Measurements from ENCODE around the gene TGFB1I1. TPM values are rescaled to one million over a fixed set of nuclear protein-coding genes. Genes with fewer than 3 reads are reported as not detected.

Gene TGFB1I1
- total RNA-seq, 1 experiment from 2014 or later: 8.7 TPM

GRCh38 chr16:31464348-31464769 is 7.6 kb upstream of the TGFB1I1 start:
- no peak overlapping the region for H3K4me3 ChIP-seq (replicated peaks in 1 of 2; ENCODE audit: low read depth in 1 of 2, low read length in 2 of 2)
- ATAC-seq (no peak), DNase-seq (ENCODE audit: low read depth, low spot score) (no peak)
- no peaks in the 10 kb centered on the region for H4K20me1 ChIP-seq (ENCODE audit: insufficient read depth)
- H3K9me2 ChIP-seq (ENCODE audit: insufficient read depth): no peaks in the 10 kb centered on the region
- H3K9ac ChIP-seq (ENCODE audit: low read length): no peak overlapping the region
- no peak for TF ChIP-seq ZFX (IDR thresholded peaks at IDR 0.05)
- TF ChIP-seq POLR2A (IDR thresholded peaks at IDR 0.05; ENCODE audit: borderline replicate concordance, extremely low read depth, insufficient read depth, insufficient read length): no peak
- no peak for TF ChIP-seq EZH2phosphoT487 (IDR thresholded peaks at IDR 0.05; ENCODE audit: borderline replicate concordance)
- no peak for TF ChIP-seq POLR2AphosphoS5 (IDR thresholded peaks at IDR 0.05; ENCODE audit: low read depth, low read length)
- no peak for TF ChIP-seq TCF7L2 (IDR thresholded peaks at IDR 0.05; ENCODE audit: borderline replicate concordance, extremely low read depth, insufficient read depth, insufficient read length)
- no peak for TF ChIP-seq CEBPB (IDR thresholded peaks at IDR 0.05; ENCODE audit: low read depth)
- TF ChIP-seq EZH2 (IDR thresholded peaks at IDR 0.05): no peak
- TF ChIP-seq, protein P1, sequence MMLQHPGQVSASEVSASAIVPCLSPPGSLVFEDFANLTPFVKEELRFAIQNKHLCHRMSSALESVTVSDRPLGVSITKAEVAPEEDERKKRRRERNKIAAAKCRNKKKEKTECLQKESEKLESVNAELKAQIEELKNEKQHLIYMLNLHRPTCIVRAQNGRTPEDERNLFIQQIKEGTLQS (IDR thresholded peaks at IDR 0.05): no peak
- no peak for TF ChIP-seq SIN3A (IDR thresholded peaks at IDR 0.05; ENCODE audit: low read depth)
- TF ChIP-seq MAX (IDR thresholded peaks at IDR 0.05): no peak
- TF ChIP-seq EGR1 (IDR thresholded peaks at IDR 0.05; ENCODE audit: low read depth): no peak
- TF ChIP-seq CTCF (IDR thresholded peaks at IDR 0.05 in 2 of 3, conservative IDR thresholded peaks at IDR 0.05 in 1 of 3; ENCODE audit: borderline replicate concordance in 1 of 3, insufficient read depth in 1 of 3, low read depth in 2 of 3, low read length in 2 of 3): no peak
- no peak for TF ChIP-seq ZNF274 (IDR thresholded peaks at IDR 0.05; ENCODE audit: low read depth, low read length)
- no peak for TF ChIP-seq FOSL1 (IDR thresholded peaks at IDR 0.05; ENCODE audit: low read depth)
- intact Hi-C loops (cut with micrococcal nuclease): no loop called here
- H2AFZ ChIP-seq (ENCODE audit: low read depth, low read length, poor library complexity, severe bottlenecking): no peak overlapping the region
- H3K4me2 ChIP-seq (ENCODE audit: low read length): no peak overlapping the region
- ChIA-PET RAD21 (ENCODE audit: low non-redundant PET in 1 of 2, low total read pairs in 2 of 2, uncharacterized antibody in 2 of 2, unreplicated experiment in 2 of 2) (no interaction called here), POLR2A (no interaction called here), CTCF (no interaction called here)
- peaks cover 0 to 14% of the 10 kb centered on the region in 2 experiments; a peak in 2 of 4 replicates for H3K4me1 ChIP-seq (ENCODE audit: control insufficient read depth in 1 of 2, insufficient read depth in 2 of 2, low read length in 2 of 2)
- H3K36me3 ChIP-seq (ENCODE audit: control insufficient read depth in 1 of 2, insufficient read depth in 2 of 2, low read length in 2 of 2): no peaks in the 10 kb centered on the region
- no peaks in the 10 kb centered on the region for H3K79me2 ChIP-seq (ENCODE audit: insufficient read depth, low read length)
- H3K27me3 ChIP-seq (ENCODE audit: insufficient read depth, low read length): no peaks in the 10 kb centered on the region
- H3K9me3 ChIP-seq (ENCODE audit: control insufficient read depth in 1 of 2, insufficient read depth in 1 of 2, low read depth in 1 of 2, low read length in 2 of 2): no peaks in the 10 kb centered on the region
- no TSS peak for BruUV-seq (replicated peaks)
- H3K27ac ChIP-seq (ENCODE audit: low read depth, low read length): no peak overlapping the region

Data from HCT116 (cell line).